Fibroblast of lung (primary cell): Measurements from ENCODE around the gene DRC7. TPM values are rescaled to one million over a fixed set of nuclear protein-coding genes. Genes with fewer than 3 reads are reported as not detected.

Source experiments
- DNase-seq, 2 donors: peaks; one replicate each; pipeline versions ENCODE4 v3.0.0 to v3.0.0-alpha.2; 2010; ENCODE audit warnings: low read depth in 2 of 2
- H2AFZ ChIP-seq: 2 replicates; pipeline ENCODE4 v1.5.1; 2012; ENCODE audit warnings: low read length, control low read depth, inconsistent platforms
- H3K27ac ChIP-seq: 2 replicates; pipeline ENCODE4 v1.5.1; 2011; ENCODE audit warnings: low read length, control low read depth; ENCODE audit not compliant: insufficient read depth
- H3K27me3 ChIP-seq: 2 replicates; pipeline ENCODE4 v1.5.1; 2011; ENCODE audit warnings: mild to moderate bottlenecking, low read length; ENCODE audit not compliant: control insufficient read depth, insufficient read depth
- H3K36me3 ChIP-seq: 2 replicates; pipeline ENCODE4 v1.5.1; 2011; ENCODE audit warnings: low read length; ENCODE audit not compliant: control insufficient read depth, insufficient read depth
- H3K4me1 ChIP-seq: 2 replicates; pipeline ENCODE4 v1.5.1; 2011; ENCODE audit warnings: low read length; ENCODE audit not compliant: control insufficient read depth, insufficient read depth; ENCODE audit errors: extremely low read depth
- H3K4me2 ChIP-seq: 2 replicates; pipeline ENCODE4 v1.5.1; 2011; ENCODE audit warnings: low read length, control low read depth; ENCODE audit not compliant: insufficient read depth; ENCODE audit errors: extremely low read depth
- H3K4me3 ChIP-seq, 4 experiments: fragments of 200-600 bp in 1 of 4; sonication (generic) in 1 of 4; replicated peaks in 1 of 4; 2 replicates each; pipeline ENCODE4 v1.5.1; 2011 to 2016; ENCODE audit warnings: low read length in 4 of 4, low read depth in 3 of 4, mild to moderate bottlenecking in 3 of 4, control low read depth in 2 of 4, inconsistent platforms in 1 of 4, mixed read lengths in 1 of 4; ENCODE audit not compliant: insufficient read depth in 1 of 4; ENCODE audit errors: control extremely low read depth in 1 of 4
- H3K79me2 ChIP-seq: 2 replicates; pipeline ENCODE4 v1.5.1; 2012; ENCODE audit warnings: mild to moderate bottlenecking, low read length, inconsistent platforms; ENCODE audit not compliant: control insufficient read depth, insufficient read depth
- H3K9ac ChIP-seq: 2 replicates; pipeline ENCODE4 v1.5.1; 2011; ENCODE audit warnings: mild to moderate bottlenecking, low read length, control low read depth; ENCODE audit not compliant: insufficient read depth
- H3K9me3 ChIP-seq: 2 replicates; pipeline ENCODE4 v1.5.1; 2012; ENCODE audit warnings: low read depth, low read length; ENCODE audit not compliant: control insufficient read depth, insufficient read depth
- H4K20me1 ChIP-seq: 2 replicates; pipeline ENCODE4 v1.5.1; 2011; ENCODE audit warnings: low read length; ENCODE audit not compliant: control insufficient read depth, insufficient read depth; ENCODE audit errors: extremely low read depth
- EZH2 ChIP-seq: IDR thresholded peaks from 2 replicates; pipeline ENCODE4 v1.5.1; 2012; ENCODE audit warnings: low read length, control low read depth, mild to moderate bottlenecking; ENCODE audit errors: missing control alignments
- polyA plus RNA-seq, 2 donors: library from polyadenylated mRNA; depleted of rRNA in 1 of 2; stranded (reverse) in 1 of 2; unstranded in 1 of 2; fragments of >200 nt; gene quantifications; 2 replicates each; pipeline ENCODE4 v1.2.1, GENCODE V29; 2011 to 2012; ENCODE audit warnings: missing spikeins in 1 of 2
- total RNA-seq: library from RNA; depleted of rRNA; stranded (reverse); fragments of >200 nt; gene quantifications from 2 replicates; pipeline ENCODE4 v1.2.1, GENCODE V29; 2014
- TF ChIP-seq, protein P1 (sequence below), 2 donors: IDR thresholded peaks in 1 of 2; conservative IDR thresholded peaks in 1 of 2; 1 replicate in 1 of 2; 2 replicates in 1 of 2; pipeline ENCODE4 v1.5.1; 2011 to 2012; ENCODE audit warnings: low read length in 2 of 2, control low read depth in 1 of 2, inconsistent platforms in 1 of 2, low read depth in 1 of 2, mild to moderate bottlenecking in 1 of 2

The DRC7 gene
- total and polyA plus RNA-seq, 2 donors (not counting 1 experiment from before 2014, with no cell fraction given): not detected

DNA sequence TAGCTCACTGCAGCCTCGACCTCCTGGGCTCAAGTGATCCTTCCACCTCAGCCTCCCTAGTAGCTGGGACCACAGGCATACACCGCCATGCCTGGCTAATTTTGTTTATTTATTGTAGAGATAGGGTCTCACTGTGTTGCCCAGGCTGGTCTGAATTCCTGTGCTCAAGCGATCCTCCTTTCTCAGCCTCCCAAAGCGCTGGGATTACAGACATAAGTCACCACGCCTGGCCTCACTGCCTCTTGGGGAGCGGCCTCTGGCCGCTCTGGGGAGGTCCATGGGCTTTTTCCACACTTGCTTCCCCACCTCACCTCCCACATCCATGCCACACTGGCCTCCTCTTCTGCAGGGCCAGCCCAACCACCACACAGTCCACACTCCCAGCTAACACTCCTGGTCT lies 44.8 kb upstream of the DRC7 start:
- Histone ChIP-seq H3K9ac (no peak overlapping the region), H3K9me3 (no peaks in the 10 kb centered on the region), H3K4me2 (no peak overlapping the region), H2AFZ (no peak overlapping the region), H3K27me3 (no peaks in the 10 kb centered on the region), H3K4me1 (no peaks in the 10 kb centered on the region), H3K79me2 (no peaks in the 10 kb centered on the region), H3K36me3 (no peaks in the 10 kb centered on the region), H3K4me3 (no peak overlapping the region), H3K27ac (no peak overlapping the region), H4K20me1 (no peaks in the 10 kb centered on the region)
- DNase-seq: no peak
- no peak for TF ChIP-seq EZH2
- TF ChIP-seq, protein P1, sequence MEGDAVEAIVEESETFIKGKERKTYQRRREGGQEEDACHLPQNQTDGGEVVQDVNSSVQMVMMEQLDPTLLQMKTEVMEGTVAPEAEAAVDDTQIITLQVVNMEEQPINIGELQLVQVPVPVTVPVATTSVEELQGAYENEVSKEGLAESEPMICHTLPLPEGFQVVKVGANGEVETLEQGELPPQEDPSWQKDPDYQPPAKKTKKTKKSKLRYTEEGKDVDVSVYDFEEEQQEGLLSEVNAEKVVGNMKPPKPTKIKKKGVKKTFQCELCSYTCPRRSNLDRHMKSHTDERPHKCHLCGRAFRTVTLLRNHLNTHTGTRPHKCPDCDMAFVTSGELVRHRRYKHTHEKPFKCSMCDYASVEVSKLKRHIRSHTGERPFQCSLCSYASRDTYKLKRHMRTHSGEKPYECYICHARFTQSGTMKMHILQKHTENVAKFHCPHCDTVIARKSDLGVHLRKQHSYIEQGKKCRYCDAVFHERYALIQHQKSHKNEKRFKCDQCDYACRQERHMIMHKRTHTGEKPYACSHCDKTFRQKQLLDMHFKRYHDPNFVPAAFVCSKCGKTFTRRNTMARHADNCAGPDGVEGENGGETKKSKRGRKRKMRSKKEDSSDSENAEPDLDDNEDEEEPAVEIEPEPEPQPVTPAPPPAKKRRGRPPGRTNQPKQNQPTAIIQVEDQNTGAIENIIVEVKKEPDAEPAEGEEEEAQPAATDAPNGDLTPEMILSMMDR (conservative IDR thresholded peaks at IDR 0.05 in 1 of 2, IDR thresholded peaks at IDR 0.05 in 1 of 2; ENCODE audit: low read depth in 1 of 2, low read length in 2 of 2): no peak

DNA sequence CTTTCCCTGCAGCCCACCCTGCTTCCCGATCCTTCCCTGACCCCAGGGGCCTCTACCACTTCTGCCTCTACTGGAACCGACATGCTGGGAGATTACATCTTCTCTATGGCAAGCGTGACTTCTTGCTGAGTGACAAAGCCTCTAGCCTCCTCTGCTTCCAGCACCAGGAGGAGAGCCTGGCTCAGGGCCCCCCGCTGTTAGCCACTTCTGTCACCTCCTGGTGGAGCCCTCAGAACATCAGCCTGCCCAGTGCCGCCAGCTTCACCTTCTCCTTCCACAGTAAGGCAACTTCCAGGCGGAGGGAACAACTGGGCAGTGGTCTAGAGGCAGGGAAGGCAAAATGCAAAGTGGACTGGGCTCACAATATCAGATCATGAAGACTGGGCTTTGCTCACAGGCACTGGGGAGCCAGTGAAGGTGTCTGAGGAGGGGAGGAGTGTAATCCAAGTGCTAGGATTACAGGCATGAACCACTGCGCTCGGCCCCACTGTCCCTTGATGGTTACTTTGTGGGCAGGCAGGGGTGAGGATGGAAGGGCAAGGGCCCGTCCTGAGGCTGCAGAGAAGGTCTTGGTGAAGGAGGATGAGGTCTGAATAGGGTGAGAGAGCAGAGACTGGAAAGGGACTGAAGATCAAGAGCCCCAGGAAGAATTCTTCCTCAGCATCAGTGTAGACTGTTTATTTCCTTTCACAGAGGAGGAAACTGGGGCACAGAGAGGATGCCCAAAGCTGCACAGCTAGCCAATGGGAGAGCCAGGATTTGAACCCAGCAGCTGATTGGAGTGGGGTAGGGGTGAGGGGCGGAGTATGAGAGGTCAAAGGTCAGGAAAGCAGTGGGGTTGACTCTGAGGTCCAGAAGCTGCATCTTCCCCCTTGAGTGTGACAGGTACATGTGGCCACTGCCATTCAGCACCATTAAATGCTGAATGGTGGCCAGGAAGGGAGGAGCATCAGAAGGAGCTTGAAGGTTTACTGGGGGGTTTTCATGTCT lies 43.0 kb upstream of the DRC7 start:
- Histone ChIP-seq H3K4me2 (no peak overlapping the region), H3K4me3 (no peak overlapping the region), H3K9ac (no peak overlapping the region), H3K27ac (no peak overlapping the region), H3K79me2 (no peaks in the 10 kb centered on the region), H3K36me3 (no peaks in the 10 kb centered on the region), H3K4me1 (no peaks in the 10 kb centered on the region), H4K20me1 (no peaks in the 10 kb centered on the region), H2AFZ (no peak overlapping the region), H3K9me3 (no peaks in the 10 kb centered on the region), H3K27me3 (no peaks in the 10 kb centered on the region)
- DNase-seq: no peak
- no peak for TF ChIP-seq EZH2
- TF ChIP-seq, protein P1 (conservative IDR thresholded peaks at IDR 0.05 in 1 of 2, IDR thresholded peaks at IDR 0.05 in 1 of 2; ENCODE audit: low read depth in 1 of 2, low read length in 2 of 2): no peak

DNA sequence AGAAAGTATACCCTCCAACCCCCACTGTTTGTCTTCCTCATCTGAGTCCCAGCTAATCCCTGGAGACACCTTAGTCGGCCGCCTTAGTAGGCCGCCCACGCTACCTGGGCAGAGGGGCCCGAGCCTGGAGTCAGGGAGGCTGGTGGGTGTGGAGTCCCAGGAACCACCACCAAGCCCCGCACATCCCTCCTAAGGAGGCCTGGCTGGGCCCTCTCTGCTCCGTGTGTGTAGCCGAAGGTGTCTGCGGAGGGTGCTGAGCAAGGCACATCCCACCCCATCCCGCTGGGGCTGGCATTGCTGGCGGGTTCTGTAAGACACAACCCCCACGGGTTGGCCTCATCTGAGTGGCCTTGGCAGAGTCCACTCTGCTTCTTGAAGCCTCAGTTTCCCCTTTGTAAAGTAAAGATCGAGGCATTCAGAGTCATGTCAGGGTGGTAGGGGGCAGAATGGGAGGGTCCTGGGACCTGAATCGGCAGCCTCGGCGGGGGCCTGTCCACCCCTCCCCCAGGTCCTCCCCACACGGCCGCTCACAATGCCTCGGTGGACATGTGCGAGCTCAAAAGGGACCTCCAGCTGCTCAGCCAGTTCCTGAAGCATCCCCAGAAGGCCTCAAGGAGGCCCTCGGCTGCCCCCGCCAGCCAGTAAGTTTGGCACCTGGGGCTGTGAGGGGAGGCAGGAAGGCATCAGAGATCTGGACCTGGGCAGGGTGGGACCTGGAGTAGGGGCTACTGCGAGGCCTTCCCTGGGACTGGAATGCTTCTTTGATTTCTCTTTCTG lies 41.7 kb upstream of the DRC7 start:
- Histone ChIP-seq H3K36me3 (no peaks in the 10 kb centered on the region), H3K27me3 (no peaks in the 10 kb centered on the region), H3K4me2 (no peak overlapping the region), H3K4me3 (no peak overlapping the region), H3K9me3 (no peaks in the 10 kb centered on the region), H3K9ac (no peak overlapping the region), H2AFZ (no peak overlapping the region), H3K4me1 (no peaks in the 10 kb centered on the region), H3K79me2 (no peaks in the 10 kb centered on the region), H3K27ac (no peak overlapping the region), H4K20me1 (no peaks in the 10 kb centered on the region)
- TF ChIP-seq EZH2: no peak
- TF ChIP-seq, protein P1 (conservative IDR thresholded peaks at IDR 0.05 in 1 of 2, IDR thresholded peaks at IDR 0.05 in 1 of 2; ENCODE audit: low read depth in 1 of 2, low read length in 2 of 2): no peak
- DNase-seq: no peak
